ENCODE results near the gene SORCS2. TPM values are rescaled to one million over a fixed set of nuclear protein-coding genes. Genes with fewer than 3 reads are reported as not detected.

Gene SORCS2
- total and polyA plus RNA-seq, 2 of the 4 experiments (the other 2 are of a cell fraction), result 0.36 to 0.62 TPM

GRCh38 chr4:7733801-7734650, 541.7 kb downstream of the SORCS2 start:
- BruUV-seq (replicated peaks), result no TSS peak
- no peak for ATAC-seq (ENCODE audit: low read depth)
- TF ChIP-seq, protein P1, sequence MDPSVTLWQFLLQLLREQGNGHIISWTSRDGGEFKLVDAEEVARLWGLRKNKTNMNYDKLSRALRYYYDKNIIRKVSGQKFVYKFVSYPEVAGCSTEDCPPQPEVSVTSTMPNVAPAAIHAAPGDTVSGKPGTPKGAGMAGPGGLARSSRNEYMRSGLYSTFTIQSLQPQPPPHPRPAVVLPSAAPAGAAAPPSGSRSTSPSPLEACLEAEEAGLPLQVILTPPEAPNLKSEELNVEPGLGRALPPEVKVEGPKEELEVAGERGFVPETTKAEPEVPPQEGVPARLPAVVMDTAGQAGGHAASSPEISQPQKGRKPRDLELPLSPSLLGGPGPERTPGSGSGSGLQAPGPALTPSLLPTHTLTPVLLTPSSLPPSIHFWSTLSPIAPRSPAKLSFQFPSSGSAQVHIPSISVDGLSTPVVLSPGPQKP (IDR thresholded peaks at IDR 0.05; ENCODE audit: borderline replicate concordance, low read depth, low read length), result no peak
- TF ChIP-seq RFX5 (IDR thresholded peaks at IDR 0.05; ENCODE audit: low read depth, low read length) (no peak), USF2 (IDR thresholded peaks at IDR 0.05; ENCODE audit: low read depth, low read length) (no peak), RAD21 (IDR thresholded peaks at IDR 0.05; ENCODE audit: low read length) (no peak), RCOR1 (IDR thresholded peaks at IDR 0.05; ENCODE audit: insufficient replicate concordance, low read length) (no peak), MAZ (IDR thresholded peaks at IDR 0.05; ENCODE audit: borderline replicate concordance, low read depth, low read length) (no peak), MXI1 (IDR thresholded peaks at IDR 0.05; ENCODE audit: borderline replicate concordance, low read depth, low read length) (no peak), MAFK (IDR thresholded peaks at IDR 0.05; ENCODE audit: low read depth, low read length) (no peak), BHLHE40 (IDR thresholded peaks at IDR 0.05; ENCODE audit: low read depth, low read length) (no peak), CEBPB (IDR thresholded peaks at IDR 0.05; ENCODE audit: low read depth, low read length) (no peak), NFE2L2 (IDR thresholded peaks at IDR 0.05; ENCODE audit: low read depth, low read length) (no peak), CHD1 (IDR thresholded peaks at IDR 0.05; ENCODE audit: low read depth, low read length) (no peak), POLR2A (IDR thresholded peaks at IDR 0.05; ENCODE audit: low read depth, low read length) (no peak), SMC3 (IDR thresholded peaks at IDR 0.05; ENCODE audit: low read depth, low read length) (no peak)
- TF ChIP-seq, protein P2, sequence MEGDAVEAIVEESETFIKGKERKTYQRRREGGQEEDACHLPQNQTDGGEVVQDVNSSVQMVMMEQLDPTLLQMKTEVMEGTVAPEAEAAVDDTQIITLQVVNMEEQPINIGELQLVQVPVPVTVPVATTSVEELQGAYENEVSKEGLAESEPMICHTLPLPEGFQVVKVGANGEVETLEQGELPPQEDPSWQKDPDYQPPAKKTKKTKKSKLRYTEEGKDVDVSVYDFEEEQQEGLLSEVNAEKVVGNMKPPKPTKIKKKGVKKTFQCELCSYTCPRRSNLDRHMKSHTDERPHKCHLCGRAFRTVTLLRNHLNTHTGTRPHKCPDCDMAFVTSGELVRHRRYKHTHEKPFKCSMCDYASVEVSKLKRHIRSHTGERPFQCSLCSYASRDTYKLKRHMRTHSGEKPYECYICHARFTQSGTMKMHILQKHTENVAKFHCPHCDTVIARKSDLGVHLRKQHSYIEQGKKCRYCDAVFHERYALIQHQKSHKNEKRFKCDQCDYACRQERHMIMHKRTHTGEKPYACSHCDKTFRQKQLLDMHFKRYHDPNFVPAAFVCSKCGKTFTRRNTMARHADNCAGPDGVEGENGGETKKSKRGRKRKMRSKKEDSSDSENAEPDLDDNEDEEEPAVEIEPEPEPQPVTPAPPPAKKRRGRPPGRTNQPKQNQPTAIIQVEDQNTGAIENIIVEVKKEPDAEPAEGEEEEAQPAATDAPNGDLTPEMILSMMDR (conservative IDR thresholded peaks at IDR 0.05; ENCODE audit: low read depth, low read length), result no peak

More at GRCh38 chr4:7733801-7734650, 541.7 kb downstream of the SORCS2 start:
- no peaks in the 10 kb centered on the region for H3K79me1 ChIP-seq (ENCODE audit: low read depth in 1 of 2, low read length in 2 of 2)
- no peaks in the 10 kb centered on the region for H3K36me3 ChIP-seq (ENCODE audit: control insufficient read depth, insufficient read depth, low read length)
- H3K4me1 ChIP-seq (ENCODE audit: control insufficient read depth, insufficient read depth, low read length), result no peaks in the 10 kb centered on the region
- POLR2A ChIA-PET (ENCODE audit: unreplicated experiment), result no interaction called here
- H2AK9ac ChIP-seq (replicated peaks; ENCODE audit: low read depth, low read length, poor library complexity), result no peak overlapping the region
- dilution Hi-C loops (cut with HindIII; ENCODE audit: low sequenced_read_pairs, unreplicated experiment) (no loop called here), in situ Hi-C loops (cut with MboI; ENCODE audit: low sequenced_read_pairs) (no loop called here), intact Hi-C loops (cut with micrococcal nuclease) (no loop called here)
- H3K23ac ChIP-seq (ENCODE audit: low read depth, low read length), result no peak overlapping the region
- H4K8ac ChIP-seq (ENCODE audit: low read depth in 2 of 2, low read length in 2 of 2), result no peak overlapping the region
- H3K27ac ChIP-seq (ENCODE audit: insufficient read depth, low read length), result no peak overlapping the region
- no peak overlapping the region for H2BK20ac ChIP-seq (ENCODE audit: low read depth, low read length)
- WGBS, 2 experiments (ENCODE audit: extremely low coverage in 2 of 2, insufficient read length in 1 of 2), result 74% methylated on average over 13 of the region's 26 CpGs; no CpG with 5 or more reads in 1 of the 2 experiments
- H2BK5ac ChIP-seq (ENCODE audit: low read depth, low read length, poor library complexity, severe bottlenecking), result no peak overlapping the region
- peaks cover 29% of the 10 kb centered on the region for H3K27me3 ChIP-seq (ENCODE audit: control insufficient read depth, insufficient read depth, low read length)
- H4K20me1 ChIP-seq (ENCODE audit: insufficient read depth, low read length), result no peaks in the 10 kb centered on the region; the same call in 1 of the 2 replicates
- H2BK120ac ChIP-seq (ENCODE audit: low read depth, low read length), result no peak overlapping the region
- CTCF ChIA-PET, result no interaction called here
- no peak overlapping the region for H4K5ac ChIP-seq (ENCODE audit: low read depth, low read length)
- no peak overlapping the region for H3K4ac ChIP-seq (ENCODE audit: low read depth, low read length)
- no peak for DNase-seq
- H2BK15ac ChIP-seq (ENCODE audit: low read depth, low read length), result no peak overlapping the region
- H2AFZ ChIP-seq (replicated peaks; ENCODE audit: low read length, poor library complexity), result no peak overlapping the region
- H3K14ac ChIP-seq (replicated peaks; ENCODE audit: low read depth, low read length), result no peak overlapping the region
- no peak overlapping the region for H4K91ac ChIP-seq (ENCODE audit: insufficient read depth, low read depth, low read length)
- H3K9ac ChIP-seq (ENCODE audit: low read depth, low read length), result no peak overlapping the region
- no peak overlapping the region for H3K4me2 ChIP-seq (ENCODE audit: low read depth, low read length)
- no peak overlapping the region for H3K4me3 ChIP-seq (ENCODE audit: insufficient read depth, low read depth, low read length)
- no peaks in the 10 kb centered on the region for H3K9me3 ChIP-seq (ENCODE audit: control insufficient read depth, insufficient read depth, low read length)
- H2AK5ac ChIP-seq (ENCODE audit: low read depth, low read length), result no peak overlapping the region
- H3K9me1 ChIP-seq (ENCODE audit: insufficient read depth, low read length), result no peaks in the 10 kb centered on the region
- H3K56ac ChIP-seq (ENCODE audit: extremely low read depth, insufficient read depth, low read length), result no peak overlapping the region
- no peak overlapping the region for H3K18ac ChIP-seq (ENCODE audit: low read depth, low read length)
